ENCODE data around the gene RAET1E.
"Not testable (repeated sequence)": the region's sequence is repeated elsewhere in the genome, so short reads cannot be mapped to it uniquely, and the experiment has no call there.

The RAET1E gene

DNA sequence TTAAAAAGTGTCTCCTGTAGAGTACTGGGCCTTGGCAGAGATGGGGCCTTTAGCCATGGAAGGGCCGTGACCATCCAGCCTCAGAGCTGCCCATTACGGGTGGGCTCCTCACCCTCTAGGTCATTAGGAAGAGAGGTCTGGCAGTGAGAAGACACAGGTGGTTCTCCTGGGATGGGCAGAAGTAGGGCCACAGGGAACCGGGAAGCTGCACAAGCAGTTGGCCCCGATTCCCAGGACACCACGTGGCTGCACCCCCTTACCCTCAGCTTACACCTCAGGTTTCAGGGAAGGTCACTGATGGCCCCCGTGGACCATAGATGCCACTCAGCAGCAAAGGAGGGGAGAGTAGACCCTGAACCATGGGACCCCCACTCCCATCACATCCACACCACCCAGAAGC is 23.4 kb upstream of the RAET1E start:
- no peak overlapping the region for H3K4me3 ChIP-seq (ENCODE audit: insufficient read depth, low read depth, low read length, poor library complexity, severe bottlenecking)
- peaks cover 43% of the 10 kb centered on the region for H3K27me3 ChIP-seq (replicated peaks; ENCODE audit: control insufficient read depth, insufficient read depth, low read length, poor library complexity, severe bottlenecking)
- H3K36me3 ChIP-seq (ENCODE audit: control insufficient read depth, insufficient read depth, low read length): no peaks in the 10 kb centered on the region
- H3K27ac ChIP-seq (ENCODE audit: insufficient read depth, low read length, poor library complexity, severe bottlenecking): no peak overlapping the region
- no peak for DNase-seq
- peaks cover 23% of the 10 kb centered on the region for H3K4me1 ChIP-seq (ENCODE audit: control insufficient read depth, insufficient read depth, low read length, poor library complexity, severe bottlenecking)
- H3K9me3 ChIP-seq (ENCODE audit: control insufficient read depth, low read length): no peaks in the 10 kb centered on the region

DNA sequence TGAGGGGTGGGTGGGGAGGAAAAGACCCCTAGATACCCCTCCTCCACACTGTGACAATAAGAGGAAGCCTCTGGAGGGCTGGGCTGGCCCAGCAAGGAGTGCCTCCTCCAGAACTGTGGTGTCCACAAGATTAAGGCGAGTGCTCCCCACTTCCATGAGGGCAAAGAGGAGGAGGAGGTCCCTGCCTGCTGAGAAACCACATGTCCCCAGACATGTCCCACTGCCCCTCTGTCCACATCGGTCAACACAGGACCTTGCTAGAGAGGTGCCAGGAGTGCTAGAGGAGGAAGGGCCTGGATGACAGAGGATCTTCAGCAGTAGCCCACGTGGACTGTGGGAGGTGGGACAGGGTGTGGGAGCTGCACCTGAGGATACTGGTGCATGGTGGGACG is 21.9 kb upstream of the RAET1E start:
- peaks cover 15% of the 10 kb centered on the region for H3K4me1 ChIP-seq (ENCODE audit: control insufficient read depth, insufficient read depth, low read length, poor library complexity, severe bottlenecking)
- no peaks in the 10 kb centered on the region for H3K36me3 ChIP-seq (ENCODE audit: control insufficient read depth, insufficient read depth, low read length)
- H3K4me3 ChIP-seq (ENCODE audit: insufficient read depth, low read depth, low read length, poor library complexity, severe bottlenecking): no peak overlapping the region
- H3K27me3 ChIP-seq (replicated peaks; ENCODE audit: control insufficient read depth, insufficient read depth, low read length, poor library complexity, severe bottlenecking): peaks cover 27% of the 10 kb centered on the region
- no peak for DNase-seq
- H3K27ac ChIP-seq (ENCODE audit: insufficient read depth, low read length, poor library complexity, severe bottlenecking): no peak overlapping the region
- H3K9me3 ChIP-seq (ENCODE audit: control insufficient read depth, low read length): no peaks in the 10 kb centered on the region

- H3K27me3 ChIP-seq (replicated peaks; ENCODE audit: control insufficient read depth, insufficient read depth, low read length, poor library complexity, severe bottlenecking): peaks cover 22% of the 10 kb centered on the region
- H3K9me3 ChIP-seq (ENCODE audit: control insufficient read depth, low read length); H3K27ac ChIP-seq (ENCODE audit: insufficient read depth, low read length, poor library complexity, severe bottlenecking); DNase-seq; H3K4me3 ChIP-seq (ENCODE audit: insufficient read depth, low read depth, low read length, poor library complexity, severe bottlenecking); H3K36me3 ChIP-seq (ENCODE audit: control insufficient read depth, insufficient read depth, low read length): not testable (repeated sequence)
- peaks cover 15% of the 10 kb centered on the region for H3K4me1 ChIP-seq (ENCODE audit: control insufficient read depth, insufficient read depth, low read length, poor library complexity, severe bottlenecking)
These were observed 21.4 kb upstream of the RAET1E start for GRCh38 chr6:149919126-149919833.

- DNase-seq: no peak
- no peak overlapping the region for H3K4me3 ChIP-seq (ENCODE audit: insufficient read depth, low read depth, low read length, poor library complexity, severe bottlenecking)
- H3K9me3 ChIP-seq (ENCODE audit: control insufficient read depth, low read length): no peaks in the 10 kb centered on the region
- peaks cover 14% of the 10 kb centered on the region for H3K27me3 ChIP-seq (replicated peaks; ENCODE audit: control insufficient read depth, insufficient read depth, low read length, poor library complexity, severe bottlenecking)
- H3K27ac ChIP-seq (ENCODE audit: insufficient read depth, low read length, poor library complexity, severe bottlenecking): no peak overlapping the region
- peaks cover 10% of the 10 kb centered on the region for H3K4me1 ChIP-seq (ENCODE audit: control insufficient read depth, insufficient read depth, low read length, poor library complexity, severe bottlenecking)
- H3K36me3 ChIP-seq (ENCODE audit: control insufficient read depth, insufficient read depth, low read length): no peaks in the 10 kb centered on the region
These were observed 20.4 kb upstream of the RAET1E start for GRCh38 chr6:149918151-149918905.

GRCh38 chr6:149917679-149918078 is 19.8 kb upstream of the RAET1E start:
- Histone ChIP-seq H3K9me3 (ENCODE audit: control insufficient read depth, low read length) (no peaks in the 10 kb centered on the region), H3K27ac (ENCODE audit: insufficient read depth, low read length, poor library complexity, severe bottlenecking) (no peak overlapping the region), H3K27me3 (replicated peaks; ENCODE audit: control insufficient read depth, insufficient read depth, low read length, poor library complexity, severe bottlenecking) (peaks cover 9% of the 10 kb centered on the region), H3K4me1 (ENCODE audit: control insufficient read depth, insufficient read depth, low read length, poor library complexity, severe bottlenecking) (peaks cover 4% of the 10 kb centered on the region), H3K36me3 (ENCODE audit: control insufficient read depth, insufficient read depth, low read length) (no peaks in the 10 kb centered on the region), H3K4me3 (ENCODE audit: insufficient read depth, low read depth, low read length, poor library complexity, severe bottlenecking) (no peak overlapping the region)
- DNase-seq: no peak

- no peaks in the 10 kb centered on the region for H3K4me1 ChIP-seq (ENCODE audit: control insufficient read depth, insufficient read depth, low read length, poor library complexity, severe bottlenecking)
- no peak overlapping the region for H3K4me3 ChIP-seq (ENCODE audit: insufficient read depth, low read depth, low read length, poor library complexity, severe bottlenecking)
- H3K36me3 ChIP-seq (ENCODE audit: control insufficient read depth, insufficient read depth, low read length): no peaks in the 10 kb centered on the region
These were observed 18.3 kb upstream of the RAET1E start for GRCh38 chr6:149915970-149916865.

DNA sequence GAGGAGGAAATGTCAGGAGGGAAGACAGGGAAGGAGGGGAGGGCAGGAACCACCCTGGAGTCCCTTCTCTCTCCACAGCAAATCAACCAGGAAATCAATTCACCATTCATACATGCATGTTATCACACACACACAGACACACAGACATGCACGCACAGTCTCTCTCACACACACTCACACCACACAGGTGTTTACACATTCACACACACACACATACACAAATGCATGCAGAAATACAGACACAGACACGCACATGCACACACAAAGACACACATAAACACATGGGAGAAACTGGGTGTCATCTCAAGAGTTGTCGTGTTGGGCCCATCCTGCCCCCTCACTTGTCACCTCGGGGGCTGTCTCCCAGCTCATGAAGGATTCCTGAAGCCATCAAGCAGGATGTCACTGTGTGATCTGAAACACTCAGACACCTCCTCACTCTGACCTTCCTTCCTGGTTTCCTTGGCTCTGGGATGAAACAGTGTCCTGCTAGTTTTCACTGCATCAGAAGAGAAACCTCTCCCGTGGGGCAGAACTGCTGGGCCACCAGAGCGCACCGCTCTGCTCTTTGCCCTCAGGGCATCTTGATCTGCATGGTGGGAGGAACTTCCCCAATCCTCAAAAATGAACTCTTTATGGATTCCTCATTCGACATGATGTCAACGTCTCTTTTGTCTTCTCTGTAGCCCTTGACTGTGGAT is 15.8 kb upstream of the RAET1E start:
- Histone ChIP-seq H3K4me1 (ENCODE audit: control insufficient read depth, insufficient read depth, low read length, poor library complexity, severe bottlenecking) (no peaks in the 10 kb centered on the region), H3K4me3 (ENCODE audit: insufficient read depth, low read depth, low read length, poor library complexity, severe bottlenecking) (no peak overlapping the region), H3K27me3 (replicated peaks; ENCODE audit: control insufficient read depth, insufficient read depth, low read length, poor library complexity, severe bottlenecking) (no peaks in the 10 kb centered on the region), H3K36me3 (ENCODE audit: control insufficient read depth, insufficient read depth, low read length) (no peaks in the 10 kb centered on the region), H3K27ac (ENCODE audit: insufficient read depth, low read length, poor library complexity, severe bottlenecking) (no peak overlapping the region), H3K9me3 (ENCODE audit: control insufficient read depth, low read length) (no peaks in the 10 kb centered on the region)
- DNase-seq: no peak

More at GRCh38 chr6:149915970-149916865, 18.3 kb upstream of the RAET1E start:
- H3K27ac ChIP-seq (ENCODE audit: insufficient read depth, low read length, poor library complexity, severe bottlenecking): no peak overlapping the region
- no peaks in the 10 kb centered on the region for H3K27me3 ChIP-seq (replicated peaks; ENCODE audit: control insufficient read depth, insufficient read depth, low read length, poor library complexity, severe bottlenecking)
- H3K9me3 ChIP-seq (ENCODE audit: control insufficient read depth, low read length): no peaks in the 10 kb centered on the region
- DNase-seq: no peak

- no peaks in the 10 kb centered on the region for H3K36me3 ChIP-seq (ENCODE audit: control insufficient read depth, insufficient read depth, low read length)
- DNase-seq: no peak
- H3K27ac ChIP-seq (ENCODE audit: insufficient read depth, low read length, poor library complexity, severe bottlenecking): no peak overlapping the region
- H3K27me3 ChIP-seq (replicated peaks; ENCODE audit: control insufficient read depth, insufficient read depth, low read length, poor library complexity, severe bottlenecking): no peaks in the 10 kb centered on the region
- no peaks in the 10 kb centered on the region for H3K9me3 ChIP-seq (ENCODE audit: control insufficient read depth, low read length)
- no peak overlapping the region for H3K4me3 ChIP-seq (ENCODE audit: insufficient read depth, low read depth, low read length, poor library complexity, severe bottlenecking)
- H3K4me1 ChIP-seq (ENCODE audit: control insufficient read depth, insufficient read depth, low read length, poor library complexity, severe bottlenecking): no peaks in the 10 kb centered on the region
These were observed 15.2 kb upstream of the RAET1E start for GRCh38 chr6:149913085-149913484.

DNA sequence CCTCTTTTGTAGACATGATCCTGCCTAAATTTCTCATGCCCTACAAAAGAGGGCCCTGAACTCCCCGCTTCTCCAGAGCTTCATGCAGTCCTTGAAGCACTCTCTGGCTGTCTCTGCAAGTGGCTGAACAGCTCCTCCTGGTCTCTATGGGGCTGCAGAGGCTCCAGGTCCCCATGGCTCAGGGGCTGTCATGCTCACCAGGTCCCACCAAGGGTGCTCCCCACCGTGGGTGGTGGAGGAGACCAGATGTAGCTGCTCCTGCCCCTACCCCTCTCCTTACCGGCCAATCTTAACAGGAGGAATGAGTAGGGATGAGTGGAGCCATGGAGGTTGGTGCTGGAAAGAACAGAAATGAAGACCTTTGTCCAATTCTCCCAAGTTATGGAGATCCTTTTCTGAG is 14.8 kb upstream of the RAET1E start:
- not testable (repeated sequence) for H3K4me1 ChIP-seq (ENCODE audit: control insufficient read depth, insufficient read depth, low read length, poor library complexity, severe bottlenecking); H3K4me3 ChIP-seq (ENCODE audit: insufficient read depth, low read depth, low read length, poor library complexity, severe bottlenecking); H3K9me3 ChIP-seq (ENCODE audit: control insufficient read depth, low read length); H3K36me3 ChIP-seq (ENCODE audit: control insufficient read depth, insufficient read depth, low read length); DNase-seq; H3K27ac ChIP-seq (ENCODE audit: insufficient read depth, low read length, poor library complexity, severe bottlenecking); H3K27me3 ChIP-seq (replicated peaks; ENCODE audit: control insufficient read depth, insufficient read depth, low read length, poor library complexity, severe bottlenecking)

Data from effector memory CD4-positive, alpha-beta T cell (primary cell).